H9 (cell line): Measurements from ENCODE around the gene PNMT. TPM values are rescaled to one million over a fixed set of nuclear protein-coding genes. Genes with fewer than 3 reads are reported as not detected.

Source experiments
- DNase-seq: peaks from one replicate; pipeline ENCODE4 v3.0.0-alpha.2; 2017
- H2AFZ ChIP-seq: one replicate; pipeline ENCODE4 v1.6.1; 2013; ENCODE audit warnings: mild to moderate bottlenecking, low read length, control low read depth, moderate library complexity
- H2AK5ac ChIP-seq: 2 replicates; pipeline ENCODE4 v1.6.1; 2013; ENCODE audit warnings: low read length, control low read depth, mixed read lengths; ENCODE audit not compliant: insufficient read length
- H2BK120ac ChIP-seq: one replicate; pipeline ENCODE4 v1.6.1; 2013; ENCODE audit warnings: low read depth, mild to moderate bottlenecking, low read length, control low read depth, inconsistent platforms; ENCODE audit not compliant: poor library complexity, severe bottlenecking
- H2BK12ac ChIP-seq: 2 replicates; pipeline ENCODE4 v1.6.1; 2013; ENCODE audit warnings: low read length, control low read depth, mixed read lengths, low read depth; ENCODE audit not compliant: insufficient read length
- H2BK15ac ChIP-seq: 2 replicates; pipeline ENCODE4 v1.6.1; 2013; ENCODE audit warnings: low read depth, low read length, control low read depth
- H2BK20ac ChIP-seq: one replicate; pipeline ENCODE4 v1.6.1; 2013; ENCODE audit warnings: low read depth, mild to moderate bottlenecking, low read length, control low read depth, inconsistent platforms; ENCODE audit not compliant: poor library complexity, severe bottlenecking
- H2BK5ac ChIP-seq: 2 replicates; pipeline ENCODE4 v1.6.1; 2013; ENCODE audit warnings: low read length, control low read depth, mixed read lengths; ENCODE audit not compliant: insufficient read length
- H3K14ac ChIP-seq: 2 replicates; pipeline ENCODE4 v1.6.1; 2013; ENCODE audit warnings: low read length, control low read depth; ENCODE audit not compliant: insufficient read depth
- H3K18ac ChIP-seq: 2 replicates; pipeline ENCODE4 v1.6.1; 2013; ENCODE audit warnings: low read depth, mild to moderate bottlenecking, mixed read lengths, low read length, control low read depth; ENCODE audit not compliant: insufficient read length
- H3K23ac ChIP-seq: 2 replicates; pipeline ENCODE4 v1.6.1; 2013; ENCODE audit warnings: low read length, control low read depth, mixed read lengths, low read depth; ENCODE audit not compliant: insufficient read length
- H3K23me2 ChIP-seq: 2 replicates; pipeline ENCODE4 v1.6.1; 2013; ENCODE audit warnings: low read depth, mild to moderate bottlenecking, mixed read lengths, low read length, control low read depth; ENCODE audit not compliant: insufficient read length, poor library complexity, severe bottlenecking
- H3K27ac ChIP-seq: 2 replicates; pipeline ENCODE4 v1.5.1; 2013; ENCODE audit warnings: low read length, control low read depth, mixed read lengths, low read depth; ENCODE audit not compliant: insufficient read length
- H3K27me3 ChIP-seq: 2 replicates; pipeline ENCODE4 v1.6.1; 2013; ENCODE audit warnings: low read length, control low read depth, inconsistent platforms; ENCODE audit not compliant: insufficient read depth
- H3K4ac ChIP-seq: 2 replicates; pipeline ENCODE4 v1.6.1; 2013; ENCODE audit warnings: low read depth, mild to moderate bottlenecking, control low read depth, inconsistent platforms, low read length, moderate library complexity
- H3K4me1 ChIP-seq: 2 replicates; pipeline ENCODE4 v1.6.1; 2013; ENCODE audit warnings: low read length, control low read depth, inconsistent platforms; ENCODE audit not compliant: insufficient read depth
- H3K4me2 ChIP-seq: 2 replicates; pipeline ENCODE4 v1.6.1; 2013; ENCODE audit warnings: low read length, control low read depth, mixed read lengths; ENCODE audit not compliant: insufficient read length, insufficient read depth
- H3K56ac ChIP-seq: 2 replicates; pipeline ENCODE4 v1.6.1; 2013; ENCODE audit warnings: low read depth, mild to moderate bottlenecking, mixed read lengths, low read length, control low read depth; ENCODE audit not compliant: insufficient read length
- H3K79me1 ChIP-seq: 2 replicates; pipeline ENCODE4 v1.6.1; 2013; ENCODE audit warnings: low read depth, mild to moderate bottlenecking, moderate library complexity, low read length, control low read depth, inconsistent platforms; ENCODE audit not compliant: insufficient read depth, poor library complexity, severe bottlenecking
- H3K79me2 ChIP-seq: 2 replicates; pipeline ENCODE4 v1.6.1; 2013; ENCODE audit warnings: low read length, control low read depth, inconsistent platforms; ENCODE audit not compliant: insufficient read depth
- H3K9ac ChIP-seq: 2 replicates; pipeline ENCODE4 v1.6.1; 2013; ENCODE audit warnings: low read length, control low read depth, mixed read lengths; ENCODE audit not compliant: insufficient read length; ENCODE audit errors: extremely low read depth
- H3K9me3 ChIP-seq: one replicate; pipeline ENCODE4 v1.6.1; 2013; ENCODE audit warnings: low read depth, low read length, inconsistent platforms; ENCODE audit not compliant: control insufficient read depth
- H3T11ph ChIP-seq: one replicate; pipeline ENCODE4 v1.6.1; 2013; ENCODE audit warnings: mild to moderate bottlenecking, low read length, control low read depth, inconsistent platforms
- H4K20me1 ChIP-seq: one replicate; pipeline ENCODE4 v1.6.1; 2013; ENCODE audit not compliant: control insufficient read depth, insufficient read length, insufficient read depth
- H4K5ac ChIP-seq: 2 replicates; pipeline ENCODE4 v1.6.1; 2013; ENCODE audit warnings: low read depth, mild to moderate bottlenecking, mixed read lengths, low read length, control low read depth; ENCODE audit not compliant: insufficient read length
- H4K8ac ChIP-seq: replicated peaks from 2 replicates; pipeline ENCODE4 v1.6.1; 2013; ENCODE audit warnings: low read length, control low read depth, mixed read lengths, low read depth; ENCODE audit not compliant: insufficient read length
- H4K91ac ChIP-seq: 2 replicates; pipeline ENCODE4 v1.6.1; 2013; ENCODE audit warnings: low read depth, mild to moderate bottlenecking, moderate library complexity, mixed read lengths, low read length, control low read depth; ENCODE audit not compliant: insufficient read length
- H3K27ac Mint-ChIP-seq, 3 experiments: 2 replicates in 2 of 3; 3 replicates in 1 of 3; pipeline ENCODE4 v1.8.0; 2020 to 2021; ENCODE audit warnings: mixed read lengths in 3 of 3, mild to moderate bottlenecking in 1 of 3, moderate library complexity in 1 of 3
- H3K27me3 Mint-ChIP-seq: 2 replicates; pipeline ENCODE4 v1.8.0; 2021; ENCODE audit warnings: low read depth, mild to moderate bottlenecking, moderate library complexity, mixed read lengths
- H3K36me3 Mint-ChIP-seq, 3 experiments: 2 replicates in 2 of 3; 3 replicates in 1 of 3; pipeline ENCODE4 v1.8.0; 2020 to 2021; ENCODE audit warnings: low read depth in 3 of 3, mixed read lengths in 3 of 3; ENCODE audit not compliant: insufficient read depth in 1 of 3
- H3K4me1 Mint-ChIP-seq, 2 experiments: 2 replicates each; pipeline ENCODE4 v1.8.0; 2020; ENCODE audit warnings: mixed read lengths in 2 of 2
- H3K4me3 Mint-ChIP-seq, 2 experiments: 2 replicates in 1 of 2; 3 replicates in 1 of 2; pipeline ENCODE4 v1.8.0; 2020 to 2021; ENCODE audit warnings: mild to moderate bottlenecking in 2 of 2, mixed read lengths in 2 of 2, moderate library complexity in 1 of 2
- H3K9me3 Mint-ChIP-seq, 2 experiments: 2 replicates in 1 of 2; 3 replicates in 1 of 2; pipeline ENCODE4 v1.8.0; 2020; ENCODE audit warnings: mild to moderate bottlenecking in 2 of 2, mixed read lengths in 2 of 2, moderate library complexity in 1 of 2
- WGBS: extraction: QIAGEN DNeasy Blood & Tissue Kit; methylation state at CpG from one replicate; pipeline ENCODE4 v1.1.7; 2013; ENCODE audit warnings: missing lambda C conversion rate, low lambda C conversion rate, mixed read lengths; ENCODE audit not compliant: insufficient read length; ENCODE audit errors: extremely low coverage; 5-methylcytosine and 5-hydroxymethylcytosine counted together
- total RNA-seq: library from RNA; stranded (reverse); gene quantifications from 2 replicates; pipeline ENCODE4 v1.2.1, GENCODE V29; 2021
- TF ChIP-seq, protein P1 (sequence below): fragments of 200-600 bp; sonication (generic); conservative IDR thresholded peaks from 3 replicates; pipeline ENCODE4 v1.8.0; 2021; ENCODE audit warnings: antibody characterized with exemption, mild to moderate bottlenecking

The PNMT gene
- total RNA-seq, 1 experiment from 2014 or later = 2.1 TPM

DNA sequence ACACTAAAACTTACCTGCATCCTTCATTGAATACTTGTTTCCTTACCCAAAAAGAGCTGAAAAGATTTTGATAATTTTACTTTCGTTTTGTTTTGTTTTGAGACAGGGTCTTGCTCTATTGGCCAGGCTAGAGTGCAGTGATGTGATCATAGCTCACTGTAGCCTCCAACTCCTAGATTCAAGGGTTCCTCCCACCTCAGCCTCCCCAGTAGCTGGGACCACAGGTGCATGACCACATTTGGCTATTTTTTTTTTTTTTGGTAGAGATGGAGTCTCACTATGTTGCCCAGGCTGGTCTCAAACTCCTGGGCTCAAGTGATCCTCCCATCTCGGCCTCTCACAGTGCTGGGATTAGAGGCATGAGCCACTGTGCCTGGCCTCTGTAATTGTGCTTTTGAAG is 13.1 kb upstream of the PNMT start:
- Histone ChIP-seq H2BK12ac (no peak overlapping the region), H3K4ac (no peak overlapping the region), H2BK20ac (no peak overlapping the region), H3K9me3 (no peaks in the 10 kb centered on the region), H3T11ph (no peak overlapping the region), H3K18ac (no peak overlapping the region), H2BK5ac (no peak overlapping the region), H4K8ac (no peak overlapping the region), H2AK5ac (no peak overlapping the region), H3K27ac (no peak overlapping the region), H2BK120ac (no peak overlapping the region), H3K79me1 (no peaks in the 10 kb centered on the region), H3K27me3 (no peaks in the 10 kb centered on the region), H3K9ac (no peak overlapping the region), H3K56ac (no peak overlapping the region), H2AFZ (no peak overlapping the region), H4K91ac (no peak overlapping the region), H4K20me1 (no peaks in the 10 kb centered on the region), H3K23ac (no peak overlapping the region), H4K5ac (no peak overlapping the region), H3K4me1 (peaks cover 9% of the 10 kb centered on the region; the same call in 1 of the 2 replicates), H2BK15ac (no peak overlapping the region), H3K23me2 (no peaks in the 10 kb centered on the region), H3K79me2 (no peaks in the 10 kb centered on the region), H3K14ac (no peak overlapping the region), H3K4me2 (no peak overlapping the region)
- Mint-ChIP-seq H3K36me3 (peaks cover 0 to 27% (median 4%) of the 10 kb centered on the region in 3 experiments; a peak in 6 of 7 replicates), H3K4me1 (peaks cover 27 to 65% of the 10 kb centered on the region in 2 experiments), H3K27ac (peak overlapping the region in 1 of 3 experiments; percentile 19; a peak in 2 of 7 replicates), H3K9me3 (no peaks in the 10 kb centered on the region), H3K4me3 (no peak overlapping the region), H3K27me3 (no peaks in the 10 kb centered on the region)
- WGBS = no CpG with 5 or more reads among the region's 2 CpGs
- TF ChIP-seq, protein P1, sequence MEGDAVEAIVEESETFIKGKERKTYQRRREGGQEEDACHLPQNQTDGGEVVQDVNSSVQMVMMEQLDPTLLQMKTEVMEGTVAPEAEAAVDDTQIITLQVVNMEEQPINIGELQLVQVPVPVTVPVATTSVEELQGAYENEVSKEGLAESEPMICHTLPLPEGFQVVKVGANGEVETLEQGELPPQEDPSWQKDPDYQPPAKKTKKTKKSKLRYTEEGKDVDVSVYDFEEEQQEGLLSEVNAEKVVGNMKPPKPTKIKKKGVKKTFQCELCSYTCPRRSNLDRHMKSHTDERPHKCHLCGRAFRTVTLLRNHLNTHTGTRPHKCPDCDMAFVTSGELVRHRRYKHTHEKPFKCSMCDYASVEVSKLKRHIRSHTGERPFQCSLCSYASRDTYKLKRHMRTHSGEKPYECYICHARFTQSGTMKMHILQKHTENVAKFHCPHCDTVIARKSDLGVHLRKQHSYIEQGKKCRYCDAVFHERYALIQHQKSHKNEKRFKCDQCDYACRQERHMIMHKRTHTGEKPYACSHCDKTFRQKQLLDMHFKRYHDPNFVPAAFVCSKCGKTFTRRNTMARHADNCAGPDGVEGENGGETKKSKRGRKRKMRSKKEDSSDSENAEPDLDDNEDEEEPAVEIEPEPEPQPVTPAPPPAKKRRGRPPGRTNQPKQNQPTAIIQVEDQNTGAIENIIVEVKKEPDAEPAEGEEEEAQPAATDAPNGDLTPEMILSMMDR = no peak
- no peak for DNase-seq
